Keratinocyte (primary cell): ENCODE results near the gene COG5. TPM values are rescaled to one million over a fixed set of nuclear protein-coding genes. Genes with fewer than 3 reads are reported as not detected.

Source experiments
- DNase-seq: peaks from one replicate; pipeline ENCODE4 v3.0.0-alpha.2; 2011; ENCODE audit warnings: low read depth, missing footprints, low spot score
- FAIRE-seq: peaks from 2 replicates; lab custom pipeline; 2011; peaks lifted over from hg19 to GRCh38; lab: Jason Lieb, UNC
- H2AFZ ChIP-seq: 2 replicates; pipeline ENCODE4 v1.6.0; 2012; ENCODE audit warnings: low read length, control low read depth, inconsistent platforms; ENCODE audit not compliant: control insufficient read depth
- H3K27ac ChIP-seq: 2 replicates; pipeline ENCODE4 v1.5.1; 2011; ENCODE audit warnings: low read length; ENCODE audit not compliant: control insufficient read depth, insufficient read depth
- H3K27me3 ChIP-seq: 3 replicates; pipeline ENCODE4 v1.6.0; 2011; ENCODE audit warnings: low read length; ENCODE audit not compliant: control insufficient read depth, insufficient read depth; ENCODE audit errors: extremely low read depth
- H3K36me3 ChIP-seq, 2 experiments: 2 replicates in 1 of 2; 3 replicates in 1 of 2; pipeline ENCODE4 v1.5.1; 2011; ENCODE audit warnings: low read length in 2 of 2, mild to moderate bottlenecking in 1 of 2; ENCODE audit not compliant: control insufficient read depth in 2 of 2, insufficient read depth in 2 of 2; ENCODE audit errors: extremely low read depth in 1 of 2
- H3K4me1 ChIP-seq: 3 replicates; pipeline ENCODE4 v1.5.1; 2011; ENCODE audit warnings: low read length; ENCODE audit not compliant: control insufficient read depth, insufficient read depth; ENCODE audit errors: extremely low read depth
- H3K4me2 ChIP-seq: 3 replicates; pipeline ENCODE4 v1.6.0; 2011; ENCODE audit warnings: low read depth, low read length; ENCODE audit not compliant: control insufficient read depth, insufficient read depth; ENCODE audit errors: extremely low read depth
- H3K4me3 ChIP-seq, 3 experiments: fragments of 200-600 bp in 1 of 3; sonication (generic) in 1 of 3; 2 replicates in 2 of 3; 3 replicates in 1 of 3; pipeline ENCODE4 v1.5.1; 2011 to 2016; ENCODE audit warnings: low read length in 3 of 3, mild to moderate bottlenecking in 3 of 3, control low read depth in 2 of 3, inconsistent platforms in 1 of 3, low read depth in 1 of 3, mixed read lengths in 1 of 3, mixed run types in 1 of 3, moderate library complexity in 1 of 3; ENCODE audit not compliant: control insufficient read depth in 2 of 3, insufficient read depth in 2 of 3; ENCODE audit errors: extremely low read depth in 1 of 3
- H3K79me2 ChIP-seq: 2 replicates; pipeline ENCODE4 v1.6.0; 2012; ENCODE audit warnings: low read length; ENCODE audit not compliant: control insufficient read depth, insufficient read depth
- H3K9ac ChIP-seq: 3 replicates; pipeline ENCODE4 v1.6.0; 2011; ENCODE audit warnings: low read length; ENCODE audit not compliant: control insufficient read depth, insufficient read depth; ENCODE audit errors: extremely low read depth
- H3K9me1 ChIP-seq: 3 replicates; pipeline ENCODE4 v1.6.0; 2011; ENCODE audit warnings: low read length; ENCODE audit not compliant: control insufficient read depth, insufficient read depth; ENCODE audit errors: extremely low read depth
- H3K9me3 ChIP-seq: 2 replicates; pipeline ENCODE4 v1.5.1; 2012; ENCODE audit warnings: low read depth, low read length; ENCODE audit not compliant: control insufficient read depth
- H4K20me1 ChIP-seq: 3 replicates; pipeline ENCODE4 v1.6.0; 2011; ENCODE audit warnings: low read length; ENCODE audit not compliant: control insufficient read depth, insufficient read depth; ENCODE audit errors: extremely low read depth
- CTCF ChIP-seq, 3 experiments: IDR thresholded peaks in 1 of 3; conservative IDR thresholded peaks in 1 of 3; optimal IDR thresholded peaks in 1 of 3; 2 replicates in 2 of 3; 3 replicates in 1 of 3; pipeline versions ENCODE3 to v1.5.1; 2011; ENCODE audit warnings: low read length in 3 of 3, mild to moderate bottlenecking in 3 of 3, moderate library complexity in 2 of 3, control low read depth in 1 of 3, inconsistent platforms in 1 of 3; ENCODE audit not compliant: insufficient read depth in 2 of 3; ENCODE audit errors: extremely low read depth in 1 of 3
- EZH2 ChIP-seq: IDR thresholded peaks from one replicate; pipeline ENCODE4 v1.6.1; 2012; ENCODE audit warnings: inconsistent platforms, mild to moderate bottlenecking, low read length, moderate library complexity
- dilution Hi-C: fragments of 300-500 bp; cut with MboI; formaldehyde crosslinking; loops from one replicate; pipeline ENCODE4 v1.7.0; 2020; ENCODE audit warnings: low sequenced_read_pairs; ENCODE audit not compliant: extremely low pct_ligation_motif_present
- polyA plus RNA-seq, 5 experiments: library from polyadenylated mRNA; depleted of rRNA in 3 of 5; stranded (reverse) in 3 of 5; stranded (forward) in 1 of 5; unstranded in 1 of 5; fragments of >200 nt; gene quantifications; 1 replicate in 1 of 5; 2 replicates in 3 of 5; 3 replicates in 1 of 5; pipeline versions ENCODE4 v1.2.1 to v1.2.3, GENCODE V29; 2011 to 2012; ENCODE audit warnings: missing spikeins in 2 of 5, low read depth in 1 of 5, low replicate concordance in 1 of 5

COG5 gene
- polyA plus RNA-seq, 1 donor (not counting 4 experiments of a cell fraction or from before 2014, with no cell fraction given), result 50.7 TPM

- H3K4me1 ChIP-seq, result no peaks in the 10 kb centered on the region
- no peak overlapping the region for H2AFZ ChIP-seq
- no peaks in the 10 kb centered on the region for H3K9me3 ChIP-seq
- H3K4me2 ChIP-seq, result no peak overlapping the region
- H3K36me3 ChIP-seq, result no peaks in the 10 kb centered on the region
- TF ChIP-seq CTCF (optimal IDR thresholded peaks at IDR 0.05 in 1 of 3, IDR thresholded peaks at IDR 0.05 in 1 of 3, conservative IDR thresholded peaks at IDR 0.05 in 1 of 3; ENCODE audit: extremely low read depth in 1 of 3, insufficient read depth in 2 of 3, low read length in 3 of 3) (no peak), EZH2 (no peak)
- H3K4me3 ChIP-seq, result no peak overlapping the region
- no peaks in the 10 kb centered on the region for H3K27me3 ChIP-seq
- H4K20me1 ChIP-seq, result no peaks in the 10 kb centered on the region
- dilution Hi-C loops, result no loop called here
- no peak for DNase-seq
- H3K79me2 ChIP-seq, result no peaks in the 10 kb centered on the region
- H3K9ac ChIP-seq, result no peak overlapping the region
- peaks cover 2% of the 10 kb centered on the region for H3K9me1 ChIP-seq
- no peak for FAIRE-seq
- H3K27ac ChIP-seq, result no peak overlapping the region
Measured at GRCh38 chr7:107427462-107427861, 136.3 kb downstream of the COG5 start.

GRCh38 chr7:107414198-107414597 is 149.5 kb downstream of the COG5 start:
- Histone ChIP-seq H2AFZ (no peak overlapping the region), H3K79me2 (no peaks in the 10 kb centered on the region), H3K36me3 (peaks cover 0 to 4% of the 10 kb centered on the region in 2 experiments), H3K9ac (no peak overlapping the region), H4K20me1 (no peaks in the 10 kb centered on the region), H3K27me3 (no peaks in the 10 kb centered on the region), H3K4me2 (no peak overlapping the region), H3K4me3 (no peak overlapping the region), H3K27ac (no peak overlapping the region), H3K9me3 (no peaks in the 10 kb centered on the region), H3K4me1 (no peaks in the 10 kb centered on the region), H3K9me1 (no peaks in the 10 kb centered on the region)
- TF ChIP-seq CTCF (optimal IDR thresholded peaks at IDR 0.05 in 1 of 3, IDR thresholded peaks at IDR 0.05 in 1 of 3, conservative IDR thresholded peaks at IDR 0.05 in 1 of 3; ENCODE audit: extremely low read depth in 1 of 3, insufficient read depth in 2 of 3, low read length in 3 of 3) (no peak), EZH2 (no peak)
- dilution Hi-C loops, result no loop called here
- DNase-seq (no peak), FAIRE-seq (no peak)
